K562 (cell line): Measurements from ENCODE around the gene ENOSF1. TPM values are rescaled to one million over a fixed set of nuclear protein-coding genes. Genes with fewer than 3 reads are reported as not detected.
A peak's percentile ranks its signal among the peaks of the same experiment; 100 is the strongest.

ENCODE experiments used
- ATAC-seq: fragments of 200-7000 bp; cut with Tn5 transposase; 3 replicates; pipeline ENCODE4 v1.9.1; 2020; ENCODE audit warnings: moderate library complexity
- BruUV-seq: library from RNA; stranded (reverse); fragments of 400-500 nt; replicated peaks from 2 replicates; lab custom pipeline; 2021; lab: Mats Ljungman, UMichigan
- CTCF ChIA-PET: fragments of 300-600 bp; formaldehyde crosslinking; extraction: SDS; loops from one replicate; lab custom pipeline; 2021; ENCODE audit warnings: low intra/inter-chr PET ratio; lab: Yijun Ruan, JAX
- POLR2A ChIA-PET: fragments of 300-600, 350-650 bp; sonication (Branson Sonifier 250); formaldehyde crosslinking; extraction: SDS; loops from one replicate; lab custom pipeline; 2021; ENCODE audit warnings: antibody characterized with exemption, inconsistent platforms; lab: Yijun Ruan, JAX
- DNase-seq, 4 experiments: peaks; one replicate each; pipeline versions ENCODE4 v3.0.0 to v3.0.0-alpha.2; 2011 to 2018; ENCODE audit warnings: low spot score in 3 of 4, mixed read lengths in 3 of 4; ENCODE audit errors: extremely low read depth in 1 of 4
- FAIRE-seq: peaks from 2 replicates; lab custom pipeline; 2011; peaks lifted over from hg19 to GRCh38; lab: Jason Lieb, UNC
- H2AFZ ChIP-seq: 2 replicates; pipeline ENCODE4 v1.6.0; 2011; ENCODE audit warnings: low read depth, low read length, control low read depth, inconsistent platforms
- H3K27ac ChIP-seq: fragments of 200-600 bp; 3 replicates; pipeline ENCODE4 v1.8.0; 2011; ENCODE audit warnings: low read depth, mild to moderate bottlenecking, control low read depth, inconsistent platforms, low read length, moderate library complexity, mixed read lengths; ENCODE audit errors: extremely low read depth
- H3K27me3 ChIP-seq, 2 experiments: fragments of 300-600 bp in 1 of 2; 2 replicates in 1 of 2; 3 replicates in 1 of 2; pipeline versions ENCODE4 v1.6.0 to v1.8.0; 2011; ENCODE audit warnings: inconsistent platforms in 2 of 2, low read length in 2 of 2, mild to moderate bottlenecking in 1 of 2, mixed read lengths in 1 of 2, moderate library complexity in 1 of 2; ENCODE audit not compliant: control insufficient read depth in 2 of 2, insufficient read depth in 2 of 2
- H3K36me3 ChIP-seq: fragments of 300-600 bp; 3 replicates; pipeline ENCODE4 v1.8.0; 2011; ENCODE audit warnings: mild to moderate bottlenecking, low read length, inconsistent platforms; ENCODE audit not compliant: control insufficient read depth, insufficient read depth
- H3K4me1 ChIP-seq, 2 experiments: fragments of 200-600 bp in 1 of 2; replicated peaks in 1 of 2; 2 replicates in 1 of 2; 3 replicates in 1 of 2; pipeline versions ENCODE4 v1.5.1 to v1.8.0; 2011; ENCODE audit warnings: inconsistent platforms in 2 of 2, low read length in 2 of 2, mild to moderate bottlenecking in 1 of 2, mixed read lengths in 1 of 2, moderate library complexity in 1 of 2; ENCODE audit not compliant: control insufficient read depth in 2 of 2, insufficient read depth in 2 of 2
- H3K4me2 ChIP-seq: 2 replicates; pipeline ENCODE4 v1.6.1; 2011; ENCODE audit warnings: low read length, control low read depth, inconsistent platforms, mixed read lengths; ENCODE audit not compliant: insufficient read depth
- H3K4me3 ChIP-seq: fragments of 200-600 bp; sonication (generic), shearing (Covaris generic); 2 replicates; pipeline ENCODE4 v1.5.1; 2016; ENCODE audit warnings: control low read depth, inconsistent platforms
- H3K79me2 ChIP-seq: fragments of 200-600 bp; 3 replicates; pipeline ENCODE4 v1.8.0; 2011; ENCODE audit warnings: low read length, inconsistent platforms; ENCODE audit not compliant: control insufficient read depth, insufficient read depth
- H3K9ac ChIP-seq, 2 experiments: 2 replicates each; pipeline versions ENCODE4 v1.6.0 to v1.6.1; 2011; ENCODE audit warnings: low read depth in 2 of 2, low read length in 2 of 2, control low read depth in 1 of 2, inconsistent platforms in 1 of 2, mild to moderate bottlenecking in 1 of 2, mixed read lengths in 1 of 2; ENCODE audit not compliant: insufficient read depth in 1 of 2
- H3K9me1 ChIP-seq: one replicate; pipeline ENCODE4 v1.6.0; 2011; ENCODE audit warnings: inconsistent platforms, mild to moderate bottlenecking, low read length, moderate library complexity; ENCODE audit not compliant: control insufficient read depth, insufficient read depth
- H3K9me3 ChIP-seq: replicated peaks from 2 replicates; pipeline ENCODE4 v1.5.1; 2011; ENCODE audit warnings: low read depth, low read length, inconsistent platforms; ENCODE audit not compliant: control insufficient read depth, insufficient read depth
- H4K20me1 ChIP-seq: replicated peaks from 2 replicates; pipeline ENCODE4 v1.6.1; 2011; ENCODE audit warnings: low read length, inconsistent platforms, mixed read lengths; ENCODE audit not compliant: control insufficient read depth, insufficient read depth
- BDP1 ChIP-seq: IDR thresholded peaks from 3 replicates; pipeline ENCODE4 v1.6.1; 2011; ENCODE audit not compliant: insufficient read length, insufficient read depth
- FOXJ2 ChIP-seq: fragments of 200-800 bp; sonication (Bioruptor generic); IDR thresholded peaks from 2 replicates; pipeline ENCODE4 v1.6.1; 2016; ENCODE audit warnings: missing genetic modification characterization, missing compliant biosample characterization
- FOXP1 ChIP-seq: sonication (generic); formaldehyde crosslinking; IDR thresholded peaks from 2 replicates; pipeline ENCODE4 v1.8.0; 2022; ENCODE audit warnings: mild to moderate bottlenecking, missing genetic modification reagents
- NUFIP1 ChIP-seq: fragments of 450-650 bp; IDR thresholded peaks from 2 replicates; pipeline ENCODE4 v1.6.1; 2018; ENCODE audit not compliant: partially characterized antibody
- RBM34 ChIP-seq: fragments of 200-400 bp; formaldehyde crosslinking; IDR thresholded peaks from 2 replicates; pipeline ENCODE4 v1.6.1; 2018; ENCODE audit warnings: low read length, borderline replicate concordance; ENCODE audit not compliant: insufficient read depth
- SIN3A ChIP-seq, 2 experiments: fragments of 150-350 bp in 1 of 2; IDR thresholded peaks; 2 replicates each; pipeline ENCODE4 v1.6.1; 2011 to 2016; ENCODE audit warnings: borderline replicate concordance in 2 of 2, low read depth in 2 of 2, low read length in 2 of 2, mild to moderate bottlenecking in 2 of 2, moderate library complexity in 2 of 2; ENCODE audit not compliant: control insufficient read depth in 1 of 2
- ZNF217 ChIP-seq: sonication (generic); formaldehyde crosslinking; IDR thresholded peaks from 2 replicates; pipeline ENCODE4 v1.8.0; 2022; ENCODE audit warnings: mild to moderate bottlenecking, missing genetic modification reagents
- ZNF444 ChIP-seq: fragments of 250-450 bp; sonication (Bioruptor Pico); IDR thresholded peaks from 2 replicates; pipeline ENCODE4 v1.4.0; 2020; ENCODE audit warnings: mild to moderate bottlenecking, moderate library complexity
- ZNF586 ChIP-seq: fragments of 450-650 bp; formaldehyde crosslinking; conservative IDR thresholded peaks from 2 replicates; pipeline ENCODE4 v1.4.0; 2020; ENCODE audit warnings: mild to moderate bottlenecking, moderate library complexity
- ZNF830 ChIP-seq: fragments of 250-450 bp; sonication (Bioruptor Pico); IDR thresholded peaks from 2 replicates; pipeline ENCODE4 v1.5.0; 2021; ENCODE audit warnings: mild to moderate bottlenecking
- WGBS: fragments of 100-300 bp; shearing (Covaris generic); methylation state at CpG from one replicate; pipeline ENCODE4 v1.1.6; 2016; ENCODE audit warnings: low coverage, mixed read lengths; ENCODE audit not compliant: insufficient coverage; ENCODE audit errors: missing lambda C conversion rate; 5-methylcytosine and 5-hydroxymethylcytosine counted together
- in situ Hi-C: fragments of 300-500 bp; cut with MboI; formaldehyde crosslinking; loops from 4 replicates; pipeline ENCODE4 v1.15.0; 2018; ENCODE audit warnings: inconsistent platforms, mixed read lengths
- intact Hi-C: fragments of 100-400 bp; cut with micrococcal nuclease; formaldehyde crosslinking; loops from 2 replicates; pipeline ENCODE4 v1.14.2; 2022
- polyA plus RNA-seq, 8 experiments: library from polyadenylated mRNA; depleted of rRNA in 4 of 8; stranded (reverse) in 5 of 8; unstranded in 3 of 8; fragments of >200 nt; fragmentation: Nextera tagmentation in 2 of 8; fragmentation: Illumina TruSeq in 1 of 8; extraction: Ambion mirVana in 2 of 8; extraction: Trizol in 1 of 8; gene quantifications; 2 replicates each; pipeline versions ENCODE4 v1.2.1 to v1.2.3, GENCODE V29; 2011 to 2014; ENCODE audit warnings: inconsistent platforms in 1 of 8, missing spikeins in 1 of 8
- total RNA-seq, 7 experiments: library from RNA; depleted of rRNA in 6 of 7; stranded (reverse); fragments of >200 nt in 6 of 7; fragmentation: Illumina TruSeq in 2 of 7; extraction: Trizol in 2 of 7; gene quantifications; 2 replicates each; pipeline versions ENCODE4 v1.2.1 to v1.2.3, GENCODE V29; 2011 to 2021; ENCODE audit warnings: low replicate concordance in 1 of 7
- TF ChIP-seq, protein P1 (sequence below): sonication (generic); formaldehyde crosslinking; IDR thresholded peaks from 2 replicates; pipeline ENCODE4 v1.8.0; 2023; ENCODE audit warnings: missing genetic modification reagents, mild to moderate bottlenecking, borderline replicate concordance
- TF ChIP-seq, protein P2 (sequence below): sonication (generic); formaldehyde crosslinking; IDR thresholded peaks from 2 replicates; pipeline ENCODE4 v1.8.0; 2023; ENCODE audit warnings: mild to moderate bottlenecking, missing genetic modification reagents
- TF ChIP-seq, protein P3 (sequence below): sonication (generic); formaldehyde crosslinking; IDR thresholded peaks from 2 replicates; pipeline ENCODE4 v1.9.0; 2022; ENCODE audit warnings: mild to moderate bottlenecking, missing genetic modification reagents

Gene ENOSF1
- total and polyA plus RNA-seq, 9 of the 15 experiments (the other 6 are each of a cell fraction or from before 2014, with no cell fraction given): 15.5 to 66.4 (median 46.5) TPM

DNA sequence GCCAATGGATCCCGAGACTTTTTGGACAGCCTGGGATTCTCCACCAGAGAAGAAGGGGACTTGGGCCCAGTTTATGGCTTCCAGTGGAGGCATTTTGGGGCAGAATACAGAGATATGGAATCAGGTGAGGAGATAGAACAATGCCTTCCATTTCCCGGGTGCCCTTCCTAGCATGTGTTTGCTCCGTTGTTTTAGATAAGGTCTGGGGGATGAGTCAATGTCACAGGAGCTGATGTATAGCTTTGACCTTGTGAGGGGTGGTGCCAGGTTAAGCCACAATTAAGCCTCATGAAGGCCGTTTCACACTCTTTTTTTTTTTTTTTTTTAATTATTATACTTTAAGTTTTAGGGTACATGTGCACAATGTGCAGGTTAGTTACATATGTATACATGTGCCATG lies 50.2 kb downstream of the ENOSF1 start (continued):
- TF ChIP-seq, protein P1, sequence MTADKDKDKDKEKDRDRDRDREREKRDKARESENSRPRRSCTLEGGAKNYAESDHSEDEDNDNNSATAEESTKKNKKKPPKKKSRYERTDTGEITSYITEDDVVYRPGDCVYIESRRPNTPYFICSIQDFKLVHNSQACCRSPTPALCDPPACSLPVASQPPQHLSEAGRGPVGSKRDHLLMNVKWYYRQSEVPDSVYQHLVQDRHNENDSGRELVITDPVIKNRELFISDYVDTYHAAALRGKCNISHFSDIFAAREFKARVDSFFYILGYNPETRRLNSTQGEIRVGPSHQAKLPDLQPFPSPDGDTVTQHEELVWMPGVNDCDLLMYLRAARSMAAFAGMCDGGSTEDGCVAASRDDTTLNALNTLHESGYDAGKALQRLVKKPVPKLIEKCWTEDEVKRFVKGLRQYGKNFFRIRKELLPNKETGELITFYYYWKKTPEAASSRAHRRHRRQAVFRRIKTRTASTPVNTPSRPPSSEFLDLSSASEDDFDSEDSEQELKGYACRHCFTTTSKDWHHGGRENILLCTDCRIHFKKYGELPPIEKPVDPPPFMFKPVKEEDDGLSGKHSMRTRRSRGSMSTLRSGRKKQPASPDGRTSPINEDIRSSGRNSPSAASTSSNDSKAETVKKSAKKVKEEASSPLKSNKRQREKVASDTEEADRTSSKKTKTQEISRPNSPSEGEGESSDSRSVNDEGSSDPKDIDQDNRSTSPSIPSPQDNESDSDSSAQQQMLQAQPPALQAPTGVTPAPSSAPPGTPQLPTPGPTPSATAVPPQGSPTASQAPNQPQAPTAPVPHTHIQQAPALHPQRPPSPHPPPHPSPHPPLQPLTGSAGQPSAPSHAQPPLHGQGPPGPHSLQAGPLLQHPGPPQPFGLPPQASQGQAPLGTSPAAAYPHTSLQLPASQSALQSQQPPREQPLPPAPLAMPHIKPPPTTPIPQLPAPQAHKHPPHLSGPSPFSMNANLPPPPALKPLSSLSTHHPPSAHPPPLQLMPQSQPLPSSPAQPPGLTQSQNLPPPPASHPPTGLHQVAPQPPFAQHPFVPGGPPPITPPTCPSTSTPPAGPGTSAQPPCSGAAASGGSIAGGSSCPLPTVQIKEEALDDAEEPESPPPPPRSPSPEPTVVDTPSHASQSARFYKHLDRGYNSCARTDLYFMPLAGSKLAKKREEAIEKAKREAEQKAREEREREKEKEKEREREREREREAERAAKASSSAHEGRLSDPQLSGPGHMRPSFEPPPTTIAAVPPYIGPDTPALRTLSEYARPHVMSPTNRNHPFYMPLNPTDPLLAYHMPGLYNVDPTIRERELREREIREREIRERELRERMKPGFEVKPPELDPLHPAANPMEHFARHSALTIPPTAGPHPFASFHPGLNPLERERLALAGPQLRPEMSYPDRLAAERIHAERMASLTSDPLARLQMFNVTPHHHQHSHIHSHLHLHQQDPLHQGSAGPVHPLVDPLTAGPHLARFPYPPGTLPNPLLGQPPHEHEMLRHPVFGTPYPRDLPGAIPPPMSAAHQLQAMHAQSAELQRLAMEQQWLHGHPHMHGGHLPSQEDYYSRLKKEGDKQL (CRISPR knock-in tag): no peak
- TF ChIP-seq ZNF444 (CRISPR knock-in tag): no peak
- no peak for TF ChIP-seq ZNF217 (CRISPR knock-in tag)
- no peak for TF ChIP-seq BDP1
- TF ChIP-seq, all 486 proteins: peak for 12

DNA sequence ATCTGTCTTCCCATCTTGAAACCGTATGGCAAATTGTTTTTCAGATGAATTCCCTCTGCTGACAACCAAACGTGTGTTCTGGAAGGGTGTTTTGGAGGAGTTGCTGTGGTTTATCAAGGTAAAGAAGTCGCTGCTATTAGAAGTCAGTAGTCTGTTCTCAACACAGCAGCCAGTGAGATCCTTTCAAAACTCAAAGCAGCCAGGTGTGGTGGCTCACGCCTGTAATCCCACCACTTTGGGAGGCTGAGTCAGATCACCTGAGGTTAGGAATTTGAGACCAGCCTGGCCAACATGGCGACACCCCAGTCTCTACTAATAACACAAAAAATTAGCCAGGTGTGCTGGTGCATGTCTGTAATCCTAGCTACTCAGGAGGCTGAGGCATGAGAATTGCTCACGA lies 52.8 kb downstream of the ENOSF1 start:
- intact Hi-C loops: loop anchor here (2.0 kb wide), 1 partner anchor 35 kb away; no protein-coding TSS in a partner anchor
- TF ChIP-seq FOXJ2 (tag): no peak
- TF ChIP-seq, protein P2, sequence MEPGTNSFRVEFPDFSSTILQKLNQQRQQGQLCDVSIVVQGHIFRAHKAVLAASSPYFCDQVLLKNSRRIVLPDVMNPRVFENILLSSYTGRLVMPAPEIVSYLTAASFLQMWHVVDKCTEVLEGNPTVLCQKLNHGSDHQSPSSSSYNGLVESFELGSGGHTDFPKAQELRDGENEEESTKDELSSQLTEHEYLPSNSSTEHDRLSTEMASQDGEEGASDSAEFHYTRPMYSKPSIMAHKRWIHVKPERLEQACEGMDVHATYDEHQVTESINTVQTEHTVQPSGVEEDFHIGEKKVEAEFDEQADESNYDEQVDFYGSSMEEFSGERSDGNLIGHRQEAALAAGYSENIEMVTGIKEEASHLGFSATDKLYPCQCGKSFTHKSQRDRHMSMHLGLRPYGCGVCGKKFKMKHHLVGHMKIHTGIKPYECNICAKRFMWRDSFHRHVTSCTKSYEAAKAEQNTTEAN (CRISPR knock-in tag): no peak
- no peak for TF ChIP-seq SIN3A (IDR thresholded peaks at IDR 0.05; ENCODE audit: borderline replicate concordance in 2 of 2, control insufficient read depth in 1 of 2, low read depth in 2 of 2, low read length in 2 of 2)
- TF ChIP-seq ZNF586 (CRISPR knock-in tag): no peak
- TF ChIP-seq FOXP1 (CRISPR knock-in tag): peak; percentile 63; the same call in 1 of the 2 replicates
- TF ChIP-seq ZNF830 (CRISPR knock-in tag): no peak
- TF ChIP-seq RBM34: no peak
- no peak for TF ChIP-seq NUFIP1
- TF ChIP-seq, protein P3, sequence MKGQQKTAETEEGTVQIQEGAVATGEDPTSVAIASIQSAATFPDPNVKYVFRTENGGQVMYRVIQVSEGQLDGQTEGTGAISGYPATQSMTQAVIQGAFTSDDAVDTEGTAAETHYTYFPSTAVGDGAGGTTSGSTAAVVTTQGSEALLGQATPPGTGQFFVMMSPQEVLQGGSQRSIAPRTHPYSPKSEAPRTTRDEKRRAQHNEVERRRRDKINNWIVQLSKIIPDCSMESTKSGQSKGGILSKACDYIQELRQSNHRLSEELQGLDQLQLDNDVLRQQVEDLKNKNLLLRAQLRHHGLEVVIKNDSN: 0 out of 2 replicates have a peak, but pooled peaks have one; percentile 28

More for the DNA sequence above, 52.8 kb downstream of the ENOSF1 start:
- no peak overlapping the region for H2AFZ ChIP-seq
- no peaks in the 10 kb centered on the region for H3K27me3 ChIP-seq
- H3K4me1 ChIP-seq: peaks cover 19 to 27% of the 10 kb centered on the region in 2 experiments; a peak in 4 of 5 replicates
- no peak for FAIRE-seq
- no peak overlapping the region; the same call in 2 of the 3 replicates for H3K27ac ChIP-seq
- H3K9ac ChIP-seq: peak overlapping the region; percentile 69 to 90; a peak in 3 of 4 replicates
- peaks cover 10% of the 10 kb centered on the region; the same call in 1 of the 2 replicates for H3K9me3 ChIP-seq
- no peak for DNase-seq
- no peaks in the 10 kb centered on the region for H3K9me1 ChIP-seq
- ATAC-seq: no peak
- H4K20me1 ChIP-seq: no peaks in the 10 kb centered on the region
- CTCF ChIA-PET: no interaction called here
- BruUV-seq: no TSS peak
- peaks cover 36% of the 10 kb centered on the region for H3K36me3 ChIP-seq
- 91% methylated on average over 6 of the region's 6 CpGs for WGBS
- H3K4me3 ChIP-seq: no peak overlapping the region; the same call in 1 of the 2 replicates
- peaks cover 77% of the 10 kb centered on the region for H3K79me2 ChIP-seq
- in situ Hi-C loops: no loop called here
- H3K4me2 ChIP-seq: peak overlapping the region; percentile 96
- POLR2A ChIA-PET: interaction anchor here (0.5 to 3.4 kb wide), 8 partner anchors 9 to 335 kb away, joined by 3 to 19 read pairs (median 9); no protein-coding TSS in a partner anchor
